ENCODE results near the gene PCDHGC3.

DNA sequence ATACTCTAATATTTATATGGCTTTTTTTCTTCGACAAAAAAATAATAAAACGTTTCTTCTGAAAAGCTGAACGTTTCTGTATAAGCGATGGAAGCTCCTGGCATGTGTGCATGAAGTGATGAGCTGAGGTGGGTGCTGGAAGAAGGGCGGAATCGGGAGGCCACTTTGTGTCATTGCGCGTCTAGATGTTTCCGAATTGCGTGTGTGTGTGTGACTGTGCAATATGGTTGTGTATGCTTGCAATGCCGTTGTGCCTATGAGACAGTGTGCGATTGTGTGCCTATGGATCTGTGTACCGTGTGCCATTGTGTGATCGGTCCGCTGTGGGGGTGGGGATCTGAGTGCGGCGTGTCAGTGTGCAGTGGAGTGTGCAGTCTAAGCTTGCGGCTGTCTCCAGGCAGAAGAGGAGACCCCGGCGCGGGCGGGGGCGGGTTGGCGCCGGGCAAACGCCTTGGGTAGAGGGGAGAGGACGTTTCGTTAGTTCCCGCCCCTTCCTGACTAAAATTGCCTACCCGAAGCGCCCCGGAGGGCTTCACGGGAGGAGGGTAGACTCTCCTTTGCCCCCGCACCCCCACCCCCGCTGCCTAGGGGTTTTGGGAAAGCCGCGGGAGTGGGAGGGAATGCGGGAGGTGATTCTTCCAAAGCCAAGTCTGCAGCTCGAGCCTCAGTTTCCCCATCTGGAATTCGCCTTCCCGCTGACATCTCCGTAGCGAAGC, 37.3 kb downstream of the PCDHGC3 start:
- TF ChIP-seq, protein P1, sequence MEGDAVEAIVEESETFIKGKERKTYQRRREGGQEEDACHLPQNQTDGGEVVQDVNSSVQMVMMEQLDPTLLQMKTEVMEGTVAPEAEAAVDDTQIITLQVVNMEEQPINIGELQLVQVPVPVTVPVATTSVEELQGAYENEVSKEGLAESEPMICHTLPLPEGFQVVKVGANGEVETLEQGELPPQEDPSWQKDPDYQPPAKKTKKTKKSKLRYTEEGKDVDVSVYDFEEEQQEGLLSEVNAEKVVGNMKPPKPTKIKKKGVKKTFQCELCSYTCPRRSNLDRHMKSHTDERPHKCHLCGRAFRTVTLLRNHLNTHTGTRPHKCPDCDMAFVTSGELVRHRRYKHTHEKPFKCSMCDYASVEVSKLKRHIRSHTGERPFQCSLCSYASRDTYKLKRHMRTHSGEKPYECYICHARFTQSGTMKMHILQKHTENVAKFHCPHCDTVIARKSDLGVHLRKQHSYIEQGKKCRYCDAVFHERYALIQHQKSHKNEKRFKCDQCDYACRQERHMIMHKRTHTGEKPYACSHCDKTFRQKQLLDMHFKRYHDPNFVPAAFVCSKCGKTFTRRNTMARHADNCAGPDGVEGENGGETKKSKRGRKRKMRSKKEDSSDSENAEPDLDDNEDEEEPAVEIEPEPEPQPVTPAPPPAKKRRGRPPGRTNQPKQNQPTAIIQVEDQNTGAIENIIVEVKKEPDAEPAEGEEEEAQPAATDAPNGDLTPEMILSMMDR (IDR thresholded peaks at IDR 0.05; ENCODE audit: low read depth, low read length) = no peak
- no peak for TF ChIP-seq EZH2phosphoT487 (IDR thresholded peaks at IDR 0.05; ENCODE audit: low read depth)
